GM21390 (cell line): ENCODE results near the gene RAC2.
"Not testable (repeated sequence)": the region's sequence is repeated elsewhere in the genome, so short reads cannot be mapped to it uniquely, and the experiment has no call there.

Source experiments
- ATAC-seq: cut with Tn5 transposase; IDR thresholded peaks from one replicate; pipeline ENCODE4 v1.9.1; 2021; ENCODE audit not compliant: unreplicated experiment

Gene RAC2

GRCh38 chr22:37235897-37236607 lies 8.0 kb downstream of the RAC2 start:
- ATAC-seq = no peak

DNA sequence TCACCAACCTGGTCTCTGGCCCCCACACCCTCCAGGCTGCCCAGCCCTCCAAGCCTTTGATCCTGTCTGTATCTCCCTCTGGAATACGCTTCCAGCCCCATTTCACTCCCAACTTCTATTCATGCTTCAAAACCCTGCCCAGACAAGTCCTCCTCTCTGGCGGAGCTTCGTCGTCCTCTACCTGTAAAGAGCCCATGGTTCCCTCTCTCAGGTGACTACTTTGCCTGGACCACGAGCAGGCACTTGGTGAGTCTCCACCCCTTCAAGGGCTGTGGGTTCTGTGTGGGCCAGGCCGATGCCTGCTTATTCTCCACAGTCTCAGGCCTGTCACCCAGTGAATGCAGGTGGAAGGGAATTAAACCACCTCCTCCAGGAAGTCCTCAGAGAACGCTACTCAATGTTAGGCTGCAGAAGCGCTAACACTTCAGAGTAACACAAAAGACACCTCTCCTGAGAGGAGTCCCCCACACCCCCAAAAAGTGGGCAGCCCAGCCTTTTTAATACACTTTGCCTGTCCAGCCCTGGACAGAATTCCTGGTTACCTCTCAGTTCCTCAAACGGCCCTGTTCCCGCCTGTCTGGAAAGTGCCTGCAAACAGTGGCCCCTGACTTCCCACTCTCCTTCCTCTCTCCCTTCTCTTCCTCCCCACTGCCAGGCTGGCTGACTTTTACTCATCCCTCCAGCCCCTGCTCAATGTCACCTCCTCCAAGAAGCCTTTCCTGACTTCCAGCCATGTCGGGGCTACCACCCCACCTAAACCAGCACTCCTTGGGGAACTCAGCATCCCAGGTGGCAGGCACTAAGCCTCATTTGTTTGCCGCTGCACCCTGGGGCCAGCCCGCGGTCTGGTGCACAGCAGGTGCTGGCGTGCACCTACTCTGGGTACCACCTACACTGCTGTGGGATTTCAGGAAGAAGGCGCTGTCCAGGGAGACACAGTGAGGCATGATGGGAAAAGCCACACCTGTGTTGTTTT lies 9.0 kb downstream of the RAC2 start:
- no peak for ATAC-seq

DNA sequence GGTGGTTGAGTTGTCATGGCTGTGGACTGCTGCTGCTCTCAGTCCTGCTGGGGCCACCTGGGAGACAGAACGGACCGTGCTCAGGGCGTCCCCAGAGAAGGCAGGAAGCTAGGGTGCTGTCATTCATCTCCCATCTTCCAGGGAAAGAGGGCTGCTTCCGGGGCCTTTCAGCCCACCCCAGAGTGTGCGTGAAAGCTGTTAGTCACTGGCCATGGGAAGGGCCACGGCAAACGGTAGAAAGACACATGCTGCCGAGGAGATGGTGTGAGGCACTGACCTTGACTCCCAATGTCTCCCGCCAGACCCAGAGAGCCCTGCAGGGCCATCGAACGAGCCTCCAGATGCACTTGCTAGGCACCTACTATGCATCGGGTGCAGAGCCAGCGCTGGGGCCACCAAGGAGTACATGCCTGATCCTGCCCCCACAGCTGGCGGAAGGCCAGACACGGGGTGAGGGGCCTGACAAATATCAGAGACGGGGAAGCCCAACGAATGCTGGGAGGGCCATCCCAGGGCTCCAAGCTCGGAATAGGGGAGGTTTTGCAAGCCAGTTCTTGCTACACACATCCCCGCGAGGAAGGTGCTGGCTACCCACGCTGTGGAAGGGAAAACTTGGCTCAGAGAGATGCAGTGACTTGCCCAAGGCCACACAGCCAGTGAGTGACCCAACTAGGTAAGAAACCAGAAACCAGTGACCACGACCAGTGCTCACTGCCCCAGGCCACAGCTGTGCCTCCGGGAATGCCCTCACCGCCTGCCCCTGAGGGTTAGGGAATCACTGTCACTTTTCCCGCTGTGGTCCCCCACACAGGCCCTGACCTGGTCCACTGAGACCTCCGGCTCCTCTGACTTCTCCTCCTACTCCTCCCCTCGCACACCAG lies 10.1 kb downstream of the RAC2 start:
- no peak for ATAC-seq

GRCh38 chr22:37233371-37233750 lies 10.7 kb downstream of the RAC2 start:
- ATAC-seq = not testable (repeated sequence)

DNA sequence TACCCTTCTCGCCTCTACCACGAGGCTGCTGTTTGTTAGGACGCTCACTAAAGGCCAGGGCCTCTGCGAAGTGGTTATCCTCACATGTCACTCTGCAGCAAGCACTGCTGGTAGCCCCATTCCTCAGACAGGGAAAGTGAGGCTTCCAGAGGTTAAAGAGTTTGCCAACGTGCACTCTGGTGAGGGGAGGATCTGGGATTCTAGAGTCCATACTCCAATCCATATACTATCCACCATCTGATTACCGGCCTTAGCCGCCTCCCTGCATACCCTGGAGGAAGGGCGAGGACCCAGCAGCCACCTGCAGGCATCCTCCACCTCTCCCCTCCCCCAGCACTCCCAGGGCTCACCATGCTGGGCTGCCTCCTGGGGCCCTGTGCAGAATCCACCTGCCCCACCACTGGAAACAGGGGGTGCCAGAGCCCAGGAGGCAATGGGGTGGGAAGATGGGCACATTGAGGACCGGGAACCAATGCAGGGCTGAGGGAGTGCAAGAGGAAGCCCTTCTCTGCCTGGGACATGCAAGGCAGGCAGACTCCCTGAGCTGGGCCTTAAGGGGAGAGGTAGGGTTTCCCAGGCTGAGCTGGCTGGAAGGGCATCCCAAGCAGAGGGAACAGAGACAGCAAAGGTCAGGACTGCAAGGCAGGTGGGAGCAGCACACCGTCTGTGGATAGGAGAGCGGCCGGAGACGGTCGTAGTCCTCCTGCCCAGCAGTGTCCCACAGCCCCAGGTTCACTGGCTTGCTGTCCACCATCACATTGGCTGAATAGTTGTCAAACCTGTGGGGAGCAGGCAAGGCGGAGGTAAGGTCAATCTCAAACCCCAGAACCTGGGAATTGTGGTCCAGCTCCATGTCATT lies 11.7 kb downstream of the RAC2 start:
- ATAC-seq = no peak

DNA sequence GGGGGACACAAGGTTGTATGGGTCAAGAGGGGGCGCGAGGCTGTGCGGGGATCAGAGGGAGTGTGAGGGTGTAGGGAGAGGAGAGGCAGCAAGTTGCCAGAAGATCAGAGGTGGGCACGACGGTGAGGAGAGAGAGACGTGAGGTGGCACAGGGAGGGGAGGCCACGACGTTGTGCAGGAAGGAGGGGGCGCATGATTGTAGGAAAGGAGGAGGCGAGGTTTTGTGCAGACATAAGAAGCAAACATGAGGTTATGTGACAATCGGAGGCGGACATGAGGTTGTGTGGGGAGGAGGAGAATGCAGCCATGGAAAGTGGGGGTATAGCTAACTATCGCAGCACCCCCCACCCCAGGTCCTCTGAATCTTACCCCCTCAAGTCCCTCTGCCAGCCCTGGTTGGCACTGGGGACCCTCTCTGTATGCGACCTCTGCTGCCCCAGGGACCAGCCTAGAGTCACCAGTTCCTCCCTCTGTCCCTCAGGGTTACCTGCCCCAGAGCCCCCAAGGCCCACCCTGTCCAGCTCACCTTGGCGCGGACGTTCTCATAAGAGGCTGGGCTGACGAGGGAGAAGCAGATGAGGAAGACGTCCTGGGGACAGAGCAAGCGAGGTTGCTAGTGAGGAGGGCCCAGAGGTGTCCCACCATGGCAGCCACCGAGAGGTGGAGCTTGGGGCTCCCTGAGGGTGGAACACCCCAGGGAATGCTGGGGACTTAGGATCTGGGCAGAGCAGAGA lies 12.5 kb downstream of the RAC2 start:
- no peak for ATAC-seq

DNA sequence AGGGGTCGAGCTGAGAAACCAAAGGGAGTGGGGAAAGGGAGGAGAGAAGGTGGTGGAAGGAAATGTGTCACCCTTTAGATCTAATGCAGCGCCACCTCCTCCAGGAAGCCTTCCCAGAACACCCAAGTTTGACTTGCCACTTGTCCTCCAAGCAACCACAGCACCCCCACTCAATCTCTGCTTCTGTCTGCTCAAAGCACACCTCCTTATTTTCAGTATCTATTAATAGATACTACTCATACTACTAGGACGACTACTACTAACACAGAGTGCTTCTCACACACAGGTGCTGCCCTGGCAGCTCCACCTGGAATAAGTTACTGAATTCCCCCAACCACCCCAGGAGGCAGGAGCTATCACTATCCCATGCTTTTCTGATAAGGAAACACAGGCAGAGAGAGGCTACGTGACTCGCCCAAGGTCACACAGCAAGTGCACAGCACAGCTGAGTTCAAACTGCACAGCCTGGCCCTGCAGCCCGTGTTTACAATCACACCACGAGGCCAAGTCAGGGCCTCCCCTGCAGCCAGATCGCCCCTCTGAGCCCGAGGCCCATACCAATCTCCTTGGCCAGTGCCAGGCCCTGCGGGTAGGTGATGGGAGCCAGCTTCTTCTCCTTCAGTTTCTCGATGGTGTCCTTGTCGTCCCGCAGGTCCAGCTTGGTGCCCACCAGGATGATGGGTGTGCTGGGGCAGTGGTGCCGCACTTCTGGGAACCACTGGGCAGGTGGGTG lies 13.2 kb downstream of the RAC2 start:
- ATAC-seq = peak; percentile 42

DNA sequence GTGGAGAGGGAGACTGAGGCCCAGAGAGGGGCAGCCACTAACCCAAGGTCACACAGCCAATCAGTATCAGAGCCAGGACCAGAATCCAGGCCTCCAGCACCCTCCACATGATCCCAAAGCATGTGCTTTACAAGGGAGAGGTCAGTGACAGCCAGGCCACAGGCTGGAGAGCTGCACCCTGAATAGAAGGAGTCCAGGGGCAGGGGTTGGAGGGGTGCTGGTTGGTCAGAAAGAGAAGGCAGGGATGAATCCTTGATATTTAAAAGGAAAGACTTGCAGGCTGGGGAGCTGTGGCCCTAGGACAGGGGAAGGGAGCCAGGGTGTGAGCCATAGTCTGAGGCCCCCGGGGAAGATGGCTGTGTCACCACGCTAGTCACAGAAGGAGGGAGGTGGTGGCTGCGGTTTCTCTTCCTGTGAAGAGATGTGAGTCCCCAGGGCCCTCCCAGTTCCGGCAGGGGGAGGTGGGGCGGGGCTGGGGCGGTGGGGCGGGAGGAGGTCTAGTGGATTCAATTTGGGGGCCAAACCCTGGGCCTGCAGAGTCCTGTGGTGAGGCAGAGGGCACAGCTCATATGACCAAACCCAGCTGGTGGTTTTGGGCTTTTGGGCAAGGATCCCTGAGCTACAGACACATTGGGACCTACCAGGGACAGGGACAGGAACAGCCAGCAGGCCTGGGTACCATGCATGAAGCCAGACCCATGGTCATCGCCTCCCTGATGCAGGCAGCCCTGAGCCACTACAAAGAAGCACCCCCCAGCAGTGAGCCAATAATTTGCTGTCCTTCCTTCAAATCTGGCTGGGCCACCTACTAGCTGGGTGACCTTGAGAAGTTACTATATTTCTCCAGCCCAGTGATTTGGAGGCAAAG lies 14.0 kb downstream of the RAC2 start:
- no peak for ATAC-seq

- no peak for ATAC-seq
These were observed 14.9 kb downstream of the RAC2 start for GRCh38 chr22:37229012-37229804.

GRCh38 chr22:37228106-37229011 lies 15.7 kb downstream of the RAC2 start:
- no peak for ATAC-seq

- no peak for ATAC-seq
These were observed 17.6 kb downstream of the RAC2 start for GRCh38 chr22:37226514-37226913.

GRCh38 chr22:37226087-37226486 lies 18.0 kb downstream of the RAC2 start:
- ATAC-seq = no peak

GRCh38 chr22:37225481-37225880 lies 18.6 kb downstream of the RAC2 start:
- no peak for ATAC-seq

DNA sequence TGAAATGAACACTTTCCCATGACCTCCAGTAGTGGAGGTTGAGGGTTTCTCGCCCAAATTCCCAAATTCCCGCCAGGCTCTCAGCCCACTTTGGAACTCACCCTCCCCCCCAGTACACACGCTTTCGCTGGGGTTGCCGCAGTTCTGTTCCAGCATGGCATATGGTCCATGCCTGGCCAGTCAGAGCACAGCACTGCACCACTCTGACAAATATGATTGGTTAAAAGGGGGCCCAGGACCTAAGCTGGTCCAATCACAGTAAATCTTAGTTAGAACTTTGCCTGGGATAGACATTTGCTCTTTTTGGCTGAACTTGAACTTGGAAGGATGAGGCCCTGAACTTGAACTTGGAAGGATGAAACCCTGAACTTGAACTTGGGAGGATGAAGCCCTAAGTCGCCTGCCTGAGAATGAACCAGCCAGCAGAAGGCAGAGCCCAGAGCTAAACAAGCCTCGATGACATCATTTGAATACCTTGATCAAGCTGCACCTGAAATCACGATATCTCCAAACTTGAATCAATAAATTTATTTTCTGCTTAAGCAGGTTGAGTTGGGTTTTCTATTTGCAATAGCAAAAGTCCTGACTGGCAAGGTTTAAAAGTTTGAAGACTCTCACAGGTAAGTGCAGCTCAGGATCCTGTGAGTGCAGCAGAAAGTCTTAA lies 19.2 kb downstream of the RAC2 start:
- no peak for ATAC-seq

DNA sequence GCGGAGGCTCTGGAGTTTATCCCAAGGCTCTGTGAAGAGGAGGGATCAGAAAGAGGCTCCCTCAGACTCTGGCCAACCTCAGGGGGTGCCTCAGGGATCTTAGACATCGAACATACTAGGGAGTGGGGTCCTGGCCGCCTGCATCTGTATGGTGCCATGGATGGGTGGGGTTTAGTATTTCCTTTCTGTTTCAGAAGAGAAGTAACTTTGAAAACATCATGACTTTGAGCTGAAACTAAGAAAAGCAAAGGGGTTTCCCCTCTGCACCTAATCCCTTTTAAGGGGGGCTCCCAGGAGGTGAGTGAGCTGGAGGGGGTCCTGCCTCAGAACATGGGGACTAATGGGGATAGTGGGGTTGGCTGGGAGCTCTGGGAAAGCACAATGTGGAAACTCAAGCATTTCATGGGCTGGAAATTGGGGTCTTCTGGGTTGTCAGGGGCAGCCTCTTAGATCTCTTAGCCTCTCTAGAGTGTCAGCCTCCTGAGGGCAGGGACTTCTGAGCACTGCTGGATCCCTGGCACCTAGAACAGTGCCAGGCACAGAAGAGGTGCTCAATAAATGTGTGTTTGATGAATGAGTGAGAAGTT lies 20.0 kb downstream of the RAC2 start:
- ATAC-seq = no peak
